A549 (cell line): ENCODE data around the gene MEX3B. TPM values are rescaled to one million over a fixed set of nuclear protein-coding genes. Genes with fewer than 3 reads are reported as not detected.

Experiments used
- ATAC-seq, 2 experiments: fragments of 200-7000 bp in 1 of 2; fragments of >200 bp in 1 of 2; cut with Nextera tagmentation in 1 of 2; cut with Tn5 transposase in 1 of 2; 3 replicates each; pipeline versions ENCODE4 v1.8.0 to v1.9.1; 2018 to 2020; ENCODE audit warnings: mild to moderate bottlenecking in 1 of 2, moderate library complexity in 1 of 2
- CTCF ChIA-PET: fragments of 300-600 bp; sonication (Branson Sonifier 250); formaldehyde crosslinking; extraction: SDS; loops from one replicate; lab custom pipeline; 2021; ENCODE audit warnings: antibody characterized with exemption, inconsistent platforms; lab: Yijun Ruan, JAX
- POLR2A ChIA-PET: fragments of 350-600 bp; formaldehyde crosslinking; extraction: SDS; loops from one replicate; lab custom pipeline; 2021; ENCODE audit warnings: antibody characterized with exemption, inconsistent platforms; lab: Yijun Ruan, JAX
- DNase-seq, 2 experiments: peaks; one replicate each; pipeline versions ENCODE4 v3.0.0 to v3.0.0-alpha.2; 2011 to 2016; ENCODE audit warnings: low read depth in 1 of 2, low spot score in 1 of 2
- FAIRE-seq: peaks from 2 replicates; lab custom pipeline; 2011; peaks lifted over from hg19 to GRCh38; lab: Jason Lieb, UNC
- H3K27ac ChIP-seq, 2 experiments: fragments of >200 bp; sonication (Bioruptor Twin); formaldehyde crosslinking; 3 replicates each; pipeline ENCODE4 v1.5.1; 2016 to 2017
- H3K4me1 ChIP-seq: fragments of >200 bp; sonication (Bioruptor Twin); formaldehyde crosslinking; 3 replicates; pipeline ENCODE4 v1.6.1; 2016
- H3K4me2 ChIP-seq: fragments of >200 bp; sonication (Bioruptor Twin); formaldehyde crosslinking; 3 replicates; pipeline ENCODE4 v1.6.1; 2016
- H3K4me3 ChIP-seq: fragments of >200 bp; sonication (Bioruptor Twin); formaldehyde crosslinking; 3 replicates; pipeline ENCODE4 v1.5.1; 2016
- H3K9me3 ChIP-seq: fragments of >200 bp; sonication (Bioruptor Twin); formaldehyde crosslinking; 3 replicates; pipeline ENCODE4 v1.6.1; 2016
- ATOH8 ChIP-seq: fragments of 250-450 bp; sonication (Bioruptor Pico); IDR thresholded peaks from 2 replicates; pipeline ENCODE4 v1.5.0; 2020; ENCODE audit warnings: low read depth, mild to moderate bottlenecking, moderate library complexity
- BHLHE40 ChIP-seq: IDR thresholded peaks from 2 replicates; pipeline ENCODE4 v1.6.1; 2012; ENCODE audit warnings: low read depth, low read length, inconsistent platforms
- CBX2 ChIP-seq: fragments of 200-600 bp; sonication (generic); IDR thresholded peaks from 2 replicates; pipeline ENCODE4 v1.6.1; 2016; ENCODE audit warnings: low read depth, mild to moderate bottlenecking, borderline replicate concordance
- CHD2 ChIP-seq: fragments of 150-350 bp; IDR thresholded peaks from 2 replicates; pipeline ENCODE4 v1.6.1; 2014; ENCODE audit warnings: low read length; ENCODE audit not compliant: partially characterized antibody
- CTCF ChIP-seq: fragments of >200 bp; sonication (Bioruptor Twin); formaldehyde crosslinking; IDR thresholded peaks from 3 replicates; pipeline ENCODE4 v1.5.1; 2016
- E2F6 ChIP-seq: IDR thresholded peaks from 2 replicates; pipeline ENCODE4 v1.6.1; 2012; ENCODE audit warnings: low read depth, borderline replicate concordance
- EHF ChIP-seq: fragments of 250-450 bp; sonication (Bioruptor Pico); IDR thresholded peaks from 2 replicates; pipeline ENCODE4 v1.5.0; 2020; ENCODE audit warnings: mild to moderate bottlenecking
- ELK1 ChIP-seq: fragments of 150-350 bp; IDR thresholded peaks from 2 replicates; pipeline ENCODE4 v1.6.1; 2014; ENCODE audit warnings: low read depth, mild to moderate bottlenecking, low read length
- EP300 ChIP-seq, 2 experiments: fragments of >200 bp; sonication (Bioruptor Twin); formaldehyde crosslinking; IDR thresholded peaks; 2 replicates in 1 of 2; 3 replicates in 1 of 2; pipeline ENCODE4 v1.6.1; 2016 to 2017
- FOSB ChIP-seq: fragments of 250-450 bp; sonication (Bioruptor Pico); IDR thresholded peaks from 2 replicates; pipeline ENCODE4 v1.5.0; 2020; ENCODE audit warnings: mild to moderate bottlenecking, moderate library complexity
- HDAC2 ChIP-seq: fragments of 200-600 bp; sonication (generic); IDR thresholded peaks from 2 replicates; pipeline ENCODE4 v1.6.1; 2016
- HMGXB4 ChIP-seq: fragments of 250-450 bp; sonication (Bioruptor Pico); IDR thresholded peaks from 2 replicates; pipeline ENCODE4 v1.5.0; 2021; ENCODE audit warnings: mild to moderate bottlenecking, moderate library complexity, borderline replicate concordance
- HOXA7 ChIP-seq: fragments of 250-450 bp; sonication (Bioruptor Pico); IDR thresholded peaks from 2 replicates; pipeline ENCODE4 v1.5.0; 2020; ENCODE audit warnings: mild to moderate bottlenecking, moderate library complexity
- HOXB13 ChIP-seq: fragments of 250-450 bp; sonication (Bioruptor Pico); IDR thresholded peaks from 2 replicates; pipeline ENCODE4 v1.5.0; 2020; ENCODE audit warnings: low read depth, mild to moderate bottlenecking, moderate library complexity
- JUN ChIP-seq, 2 experiments: fragments of >200 bp; sonication (Bioruptor Twin); formaldehyde crosslinking; IDR thresholded peaks; 2 replicates in 1 of 2; 3 replicates in 1 of 2; pipeline ENCODE4 v1.6.1; 2016 to 2017
- KDM1A ChIP-seq: fragments of 200-600 bp; sonication (generic); IDR thresholded peaks from 2 replicates; pipeline ENCODE4 v1.6.1; 2016; ENCODE audit warnings: low read depth, mild to moderate bottlenecking
- KDM5A ChIP-seq: fragments of 200-600 bp; sonication (generic); IDR thresholded peaks from 2 replicates; pipeline ENCODE4 v1.6.1; 2016; ENCODE audit warnings: antibody characterized with exemption, mild to moderate bottlenecking
- MAFK ChIP-seq: fragments of 450-650 bp; IDR thresholded peaks from 2 replicates; pipeline ENCODE4 v1.6.1; 2014; ENCODE audit not compliant: partially characterized antibody
- MAZ ChIP-seq: fragments of 150-350 bp; IDR thresholded peaks from 2 replicates; pipeline ENCODE4 v1.6.1; 2014; ENCODE audit warnings: antibody characterized with exemption, low read depth, low read length, borderline replicate concordance
- NFE2L2 ChIP-seq: fragments of 150-350 bp; conservative IDR thresholded peaks from 2 replicates; pipeline ENCODE4 v1.6.1; 2014; ENCODE audit warnings: low read length
- TP53 ChIP-seq: fragments of 250-450 bp; sonication (Bioruptor Pico); IDR thresholded peaks from 2 replicates; pipeline ENCODE4 v1.5.0; 2021; ENCODE audit warnings: mild to moderate bottlenecking, moderate library complexity
- ZC3H11A ChIP-seq: fragments of 450-650 bp; IDR thresholded peaks from 2 replicates; pipeline ENCODE4 v1.6.1; 2014; ENCODE audit warnings: antibody characterized with exemption, mild to moderate bottlenecking
- ZFP36 ChIP-seq: fragments of 450-650 bp; IDR thresholded peaks from 2 replicates; pipeline ENCODE4 v1.6.1; 2014; ENCODE audit warnings: borderline replicate concordance; ENCODE audit not compliant: partially characterized antibody
- WGBS: methylation state at CpG from one replicate; pipeline ENCODE4 v1.1.6; 2017; ENCODE audit errors: missing lambda C conversion rate; 5-methylcytosine and 5-hydroxymethylcytosine counted together
- polyA plus RNA-seq, 4 experiments: library from polyadenylated mRNA; depleted of rRNA in 3 of 4; stranded (reverse); fragments of >200 nt; fragmentation: RNase III in 1 of 4; extraction: RNeasy Plus Mini Kit Qiagen cat#74134 plus additional on column Dnase treatment in 1 of 4; gene quantifications; 2 replicates in 3 of 4; 3 replicates in 1 of 4; pipeline ENCODE4 v1.2.3, GENCODE V29; 2011 to 2017

Gene MEX3B
- polyA plus RNA-seq, 2 of the 4 experiments (the other 2 are of a cell fraction): 2.3 to 4.2 TPM

GRCh38 chr15:82014989-82015388, 30.8 kb downstream of the MEX3B start:
- 9% methylated on average over 3 of the region's 3 CpGs for WGBS
- ATAC-seq (peak; percentile 53 to 54), DNase-seq (peak in 1 of 2 experiments; percentile 22), FAIRE-seq (no peak)
- ChIA-PET POLR2A (interaction anchor here (0.7 kb wide), 1 partner anchor 31 kb away, joined by 4 read pairs; the partner anchor contains the start of gene MEX3B), CTCF (no interaction called here)
- H3K4me1 ChIP-seq: no peaks in the 10 kb centered on the region
- H3K9me3 ChIP-seq: 0 out of 3 replicates have a peak, but pooled peaks cover 3% of the 10 kb centered on the region
- no peak overlapping the region for H3K4me2 ChIP-seq
- TF ChIP-seq FOSB (no peak), EHF (CRISPR knock-in tag) (no peak)
- no peak overlapping the region for H3K4me3 ChIP-seq
- H3K27ac ChIP-seq: no peak overlapping the region

- ATAC-seq: no peak
- Histone ChIP-seq H3K4me1 (no peaks in the 10 kb centered on the region), H3K9me3 (0 out of 3 replicates have a peak, but pooled peaks cover 3% of the 10 kb centered on the region), H3K27ac (no peak overlapping the region), H3K4me3 (no peak overlapping the region), H3K4me2 (no peak overlapping the region)
- FAIRE-seq: no peak
- ChIA-PET CTCF (no interaction called here), POLR2A (no interaction called here)
- DNase-seq: no peak
- TF ChIP-seq ELK1: no peak
- no peak for TF ChIP-seq ATOH8
- no peak for TF ChIP-seq HOXB13
- TF ChIP-seq E2F6: no peak
- no peak for TF ChIP-seq EP300 (IDR thresholded peaks at IDR 0.05)
- 35% methylated on average over 7 of the region's 7 CpGs for WGBS
Observed at GRCh38 chr15:82012908-82013307, 32.9 kb downstream of the MEX3B start.

- TF ChIP-seq HOXA7 (CRISPR knock-in tag) (no peak), CBX2 (no peak), ZC3H11A (no peak), ZFP36 (no peak), KDM1A (no peak), CTCF (no peak), JUN (IDR thresholded peaks at IDR 0.05) (no peak)
- WGBS: 40% methylated on average over 1 of the region's 1 CpG
- Histone ChIP-seq H3K4me1 (no peaks in the 10 kb centered on the region), H3K27ac (no peak overlapping the region), H3K4me2 (no peak overlapping the region), H3K4me3 (no peak overlapping the region), H3K9me3 (no peaks in the 10 kb centered on the region)
- no peak for FAIRE-seq
- ChIA-PET CTCF (no interaction called here), POLR2A (no interaction called here)
- DNase-seq: no peak
- no peak for ATAC-seq
Observed at GRCh38 chr15:82005239-82005638, 40.6 kb downstream of the MEX3B start.

GRCh38 chr15:82003916-82004315, 41.9 kb downstream of the MEX3B start:
- TF ChIP-seq HOXB13 (no peak), MAZ (no peak), HMGXB4 (CRISPR knock-in tag) (no peak), CHD2 (no peak), MAFK (no peak), KDM5A (no peak), ELK1 (no peak), NFE2L2 (no peak), TP53 (CRISPR knock-in tag) (no peak), HDAC2 (no peak), BHLHE40 (no peak)
- WGBS: 17% methylated on average over 3 of the region's 3 CpGs
- Histone ChIP-seq H3K4me1 (no peaks in the 10 kb centered on the region), H3K4me3 (no peak overlapping the region), H3K27ac (no peak overlapping the region), H3K4me2 (no peak overlapping the region), H3K9me3 (no peaks in the 10 kb centered on the region)
- ATAC-seq (no peak), FAIRE-seq (no peak), DNase-seq (no peak)
- ChIA-PET POLR2A (no interaction called here), CTCF (interaction anchor here (0.6 kb wide), 1 partner anchor 44 kb away, joined by 4 read pairs; no protein-coding TSS in a partner anchor)
